ENCODE data around the gene FLAD1.

The FLAD1 gene

GRCh38 chr1:155014709-155015508 lies 31.8 kb downstream of the FLAD1 start:
- no peak for TF ChIP-seq CTCF (IDR thresholded peaks at IDR 0.05; ENCODE audit: unreplicated experiment in 3 of 3)
- H3K36me3 Mint-ChIP-seq (ENCODE audit: low read depth), result no peaks in the 10 kb centered on the region
- no peak overlapping the region for H3K4me3 Mint-ChIP-seq
- no peaks in the 10 kb centered on the region for H3K9me3 Mint-ChIP-seq
- H3K27ac Mint-ChIP-seq, result no peak overlapping the region
- H3K4me1 Mint-ChIP-seq, result peaks cover 16% of the 10 kb centered on the region
- no peaks in the 10 kb centered on the region for H3K27me3 Mint-ChIP-seq (ENCODE audit: low read depth)

- H3K27ac Mint-ChIP-seq, result peak overlapping the region in 1 of 3 experiments; percentile 13
- H3K4me1 Mint-ChIP-seq, result peaks cover 17% of the 10 kb centered on the region
- H3K9me3 Mint-ChIP-seq, result no peaks in the 10 kb centered on the region
- no peak for TF ChIP-seq CTCF (IDR thresholded peaks at IDR 0.05; ENCODE audit: unreplicated experiment in 3 of 3)
- no peaks in the 10 kb centered on the region for H3K27me3 Mint-ChIP-seq (ENCODE audit: low read depth)
- peak overlapping the region in 2 of 3 experiments; percentile 15 to 27 for H3K4me3 Mint-ChIP-seq
- no peaks in the 10 kb centered on the region for H3K36me3 Mint-ChIP-seq (ENCODE audit: low read depth)
These were observed 32.5 kb downstream of the FLAD1 start for GRCh38 chr1:155015527-155016230.

GRCh38 chr1:155016231-155016831 lies 33.2 kb downstream of the FLAD1 start:
- Mint-ChIP-seq H3K27ac (peak overlapping the region in 1 of 3 experiments; percentile 13), H3K27me3 (ENCODE audit: low read depth) (no peaks in the 10 kb centered on the region)
- TF ChIP-seq CTCF (IDR thresholded peaks at IDR 0.05; ENCODE audit: unreplicated experiment in 3 of 3), result no peak

GRCh38 chr1:155017041-155017945 lies 34.1 kb downstream of the FLAD1 start:
- H3K4me3 Mint-ChIP-seq, result peak overlapping the region; percentile 64 to 69 (median 65)
- H3K27me3 Mint-ChIP-seq (ENCODE audit: low read depth), result no peaks in the 10 kb centered on the region
- no peaks in the 10 kb centered on the region for H3K9me3 Mint-ChIP-seq
- peaks cover 17% of the 10 kb centered on the region for H3K4me1 Mint-ChIP-seq
- peak; percentile 96 to 100 (median 98) for TF ChIP-seq CTCF (IDR thresholded peaks at IDR 0.05; ENCODE audit: unreplicated experiment in 3 of 3)
- no peaks in the 10 kb centered on the region for H3K36me3 Mint-ChIP-seq (ENCODE audit: low read depth)
- peak overlapping the region in 2 of 3 experiments; percentile 33 to 63 for H3K27ac Mint-ChIP-seq

More at GRCh38 chr1:155016231-155016831, 33.2 kb downstream of the FLAD1 start:
- Mint-ChIP-seq H3K4me1 (peaks cover 17% of the 10 kb centered on the region), H3K4me3 (peak overlapping the region in 2 of 3 experiments; percentile 27 to 50), H3K9me3 (no peaks in the 10 kb centered on the region), H3K36me3 (ENCODE audit: low read depth) (no peaks in the 10 kb centered on the region)

- no peak for TF ChIP-seq CTCF (IDR thresholded peaks at IDR 0.05; ENCODE audit: unreplicated experiment in 3 of 3)
- Mint-ChIP-seq H3K4me1 (peaks cover 15% of the 10 kb centered on the region), H3K9me3 (no peaks in the 10 kb centered on the region), H3K36me3 (ENCODE audit: low read depth) (no peaks in the 10 kb centered on the region), H3K27ac (peak overlapping the region in 1 of 3 experiments; percentile 22), H3K27me3 (ENCODE audit: low read depth) (no peaks in the 10 kb centered on the region), H3K4me3 (peak overlapping the region; percentile 64 to 69 (median 65))
These were observed 34.8 kb downstream of the FLAD1 start for GRCh38 chr1:155017946-155018316.

All from nephron (organoid).